Spinal cord (tissue), 10 donors: ENCODE results near the gene ACKR3. TPM values are rescaled to one million over a fixed set of nuclear protein-coding genes. Genes with fewer than 3 reads are reported as not detected.
A peak's percentile ranks its signal among the peaks of the same experiment; 100 is the strongest.

Experiments used
- DNase-seq, 6 donors: peaks; one replicate each; pipeline versions ENCODE4 v3.0.0 to v3.0.0-alpha.2; 2013 to 2015; ENCODE audit warnings: low spot score in 6 of 6, low read depth in 4 of 6
- H3K27ac ChIP-seq: one replicate; pipeline ENCODE4 v1.5.1; 2013; ENCODE audit warnings: low read depth, low read length, control low read depth
- H3K27me3 ChIP-seq: one replicate; pipeline ENCODE4 v1.6.1; 2013; ENCODE audit warnings: low read length; ENCODE audit not compliant: control insufficient read depth, insufficient read depth
- H3K36me3 ChIP-seq: one replicate; pipeline ENCODE4 v1.6.1; 2013; ENCODE audit warnings: low read length; ENCODE audit not compliant: control insufficient read depth, insufficient read depth
- H3K4me1 ChIP-seq: one replicate; pipeline ENCODE4 v1.6.1; 2013; ENCODE audit warnings: low read length; ENCODE audit not compliant: control insufficient read depth, insufficient read depth
- H3K4me3 ChIP-seq: one replicate; pipeline ENCODE4 v1.5.1; 2013; ENCODE audit warnings: low read depth, low read length, control low read depth
- H3K9me3 ChIP-seq: one replicate; pipeline ENCODE4 v1.6.1; 2013; ENCODE audit warnings: low read length; ENCODE audit not compliant: control insufficient read depth, insufficient read depth
- WGBS: methylation state at CpG from one replicate; pipeline ENCODE4 v1.1.5; 2013; ENCODE audit warnings: missing lambda C conversion rate; ENCODE audit not compliant: insufficient coverage; 5-methylcytosine and 5-hydroxymethylcytosine counted together
- polyA plus RNA-seq, 2 donors: library from polyadenylated mRNA; unstranded; fragments of 120-200 nt; gene quantifications; one replicate each; pipeline ENCODE4 v1.2.1, GENCODE V29; 2013; ENCODE audit not compliant: insufficient read length in 2 of 2
- total RNA-seq, 2 donors: library from RNA; depleted of rRNA in 1 of 2; stranded (reverse); fragments of 120-200 nt in 1 of 2; fragments of >200 nt in 1 of 2; gene quantifications; one replicate each; pipeline versions ENCODE4 v1.2.3 to v1.2.4, GENCODE V29; 2013 to 2014
- donor health status: healthy.

ACKR3 gene
- total and polyA plus RNA-seq, 4 donors: 14.9 to 52.0 (median 29.6) TPM

- no peak for DNase-seq
- H3K27me3 ChIP-seq: no peaks in the 10 kb centered on the region
- no peaks in the 10 kb centered on the region for H3K4me1 ChIP-seq
- H3K9me3 ChIP-seq: no peaks in the 10 kb centered on the region
- WGBS: 83% methylated on average over 14 of the region's 14 CpGs
- H3K27ac ChIP-seq: no peak overlapping the region
- H3K36me3 ChIP-seq: no peaks in the 10 kb centered on the region
- no peak overlapping the region for H3K4me3 ChIP-seq
Observed at GRCh38 chr2:236592821-236593220, 23.2 kb downstream of the ACKR3 start.

GRCh38 chr2:236593531-236593930 is 23.9 kb downstream of the ACKR3 start:
- 97% methylated on average over 2 of the region's 2 CpGs for WGBS
- no peaks in the 10 kb centered on the region for H3K9me3 ChIP-seq
- no peak for DNase-seq

GRCh38 chr2:236593956-236594355 is 24.3 kb downstream of the ACKR3 start:
- Histone ChIP-seq H3K4me1 (no peaks in the 10 kb centered on the region), H3K4me3 (no peak overlapping the region), H3K9me3 (no peaks in the 10 kb centered on the region), H3K36me3 (no peaks in the 10 kb centered on the region), H3K27ac (no peak overlapping the region), H3K27me3 (no peaks in the 10 kb centered on the region)
- no peak for DNase-seq

More at GRCh38 chr2:236593531-236593930, 23.9 kb downstream of the ACKR3 start:
- H3K36me3 ChIP-seq: no peaks in the 10 kb centered on the region
- no peaks in the 10 kb centered on the region for H3K27me3 ChIP-seq
- H3K27ac ChIP-seq: no peak overlapping the region
- no peaks in the 10 kb centered on the region for H3K4me1 ChIP-seq
- H3K4me3 ChIP-seq: no peak overlapping the region

GRCh38 chr2:236597629-236598028 is 28.0 kb downstream of the ACKR3 start:
- Histone ChIP-seq H3K27ac (no peak overlapping the region), H3K4me1 (no peaks in the 10 kb centered on the region), H3K36me3 (no peaks in the 10 kb centered on the region), H3K4me3 (no peak overlapping the region), H3K9me3 (no peaks in the 10 kb centered on the region), H3K27me3 (no peaks in the 10 kb centered on the region)
- 85% methylated on average over 4 of the region's 4 CpGs for WGBS
- DNase-seq: no peak

- H3K4me1 ChIP-seq: no peaks in the 10 kb centered on the region
- H3K27me3 ChIP-seq: no peaks in the 10 kb centered on the region
- no peak overlapping the region for H3K4me3 ChIP-seq
- no peaks in the 10 kb centered on the region for H3K36me3 ChIP-seq
- H3K27ac ChIP-seq: no peak overlapping the region
- no peak for DNase-seq
- 81% methylated on average over 5 of the region's 5 CpGs for WGBS
- H3K9me3 ChIP-seq: no peaks in the 10 kb centered on the region
Observed at GRCh38 chr2:236599059-236599458, 29.4 kb downstream of the ACKR3 start.

GRCh38 chr2:236600158-236600557 is 30.5 kb downstream of the ACKR3 start:
- Histone ChIP-seq H3K27ac (no peak overlapping the region), H3K4me1 (peaks cover 10% of the 10 kb centered on the region), H3K4me3 (no peak overlapping the region), H3K9me3 (no peaks in the 10 kb centered on the region), H3K27me3 (no peaks in the 10 kb centered on the region), H3K36me3 (no peaks in the 10 kb centered on the region)
- WGBS: 100% methylated on average over 1 of the region's 7 CpGs
- DNase-seq: no peak

- no peaks in the 10 kb centered on the region for H3K9me3 ChIP-seq
- H3K27me3 ChIP-seq: no peaks in the 10 kb centered on the region
- H3K27ac ChIP-seq: no peak overlapping the region
- H3K36me3 ChIP-seq: no peaks in the 10 kb centered on the region
- no peak for DNase-seq
- WGBS: no CpG with 5 or more reads among the region's 9 CpGs
- no peak overlapping the region for H3K4me3 ChIP-seq
- H3K4me1 ChIP-seq: peaks cover 13% of the 10 kb centered on the region
Observed at GRCh38 chr2:236600892-236601291, 31.3 kb downstream of the ACKR3 start.

- no peak for DNase-seq
- Histone ChIP-seq H3K4me1 (peaks cover 13% of the 10 kb centered on the region), H3K36me3 (no peaks in the 10 kb centered on the region), H3K9me3 (no peaks in the 10 kb centered on the region), H3K27ac (no peak overlapping the region), H3K4me3 (no peak overlapping the region), H3K27me3 (no peaks in the 10 kb centered on the region)
- WGBS: 94% methylated on average over 8 of the region's 13 CpGs
Observed at GRCh38 chr2:236601316-236602202, 31.9 kb downstream of the ACKR3 start.

- Histone ChIP-seq H3K4me1 (peaks cover 13% of the 10 kb centered on the region), H3K27ac (no peak overlapping the region), H3K9me3 (no peaks in the 10 kb centered on the region), H3K36me3 (no peaks in the 10 kb centered on the region), H3K27me3 (no peaks in the 10 kb centered on the region), H3K4me3 (no peak overlapping the region)
- peak in 1 of 6 donors; percentile 77 for DNase-seq
- WGBS: no CpG with 5 or more reads among the region's 4 CpGs
Observed at GRCh38 chr2:236602678-236603077, 33.1 kb downstream of the ACKR3 start.

- Histone ChIP-seq H3K4me1 (peaks cover 13% of the 10 kb centered on the region), H3K27ac (no peak overlapping the region), H3K27me3 (no peaks in the 10 kb centered on the region), H3K36me3 (no peaks in the 10 kb centered on the region), H3K4me3 (no peak overlapping the region), H3K9me3 (no peaks in the 10 kb centered on the region)
- 85% methylated on average over 12 of the region's 15 CpGs for WGBS
- DNase-seq: no peak
Observed at GRCh38 chr2:236603361-236604015, 33.9 kb downstream of the ACKR3 start.
